HG03521 (cell line): ENCODE data around the gene FLII.
"Not testable (repeated sequence)": the region's sequence is repeated elsewhere in the genome, so short reads cannot be mapped to it uniquely, and the experiment has no call there.

Experiments
- ATAC-seq: cut with Tn5 transposase; IDR thresholded peaks from one replicate; pipeline ENCODE4 v1.9.1; 2021; ENCODE audit warnings: mild to moderate bottlenecking, moderate library complexity; ENCODE audit not compliant: unreplicated experiment

Gene FLII

DNA sequence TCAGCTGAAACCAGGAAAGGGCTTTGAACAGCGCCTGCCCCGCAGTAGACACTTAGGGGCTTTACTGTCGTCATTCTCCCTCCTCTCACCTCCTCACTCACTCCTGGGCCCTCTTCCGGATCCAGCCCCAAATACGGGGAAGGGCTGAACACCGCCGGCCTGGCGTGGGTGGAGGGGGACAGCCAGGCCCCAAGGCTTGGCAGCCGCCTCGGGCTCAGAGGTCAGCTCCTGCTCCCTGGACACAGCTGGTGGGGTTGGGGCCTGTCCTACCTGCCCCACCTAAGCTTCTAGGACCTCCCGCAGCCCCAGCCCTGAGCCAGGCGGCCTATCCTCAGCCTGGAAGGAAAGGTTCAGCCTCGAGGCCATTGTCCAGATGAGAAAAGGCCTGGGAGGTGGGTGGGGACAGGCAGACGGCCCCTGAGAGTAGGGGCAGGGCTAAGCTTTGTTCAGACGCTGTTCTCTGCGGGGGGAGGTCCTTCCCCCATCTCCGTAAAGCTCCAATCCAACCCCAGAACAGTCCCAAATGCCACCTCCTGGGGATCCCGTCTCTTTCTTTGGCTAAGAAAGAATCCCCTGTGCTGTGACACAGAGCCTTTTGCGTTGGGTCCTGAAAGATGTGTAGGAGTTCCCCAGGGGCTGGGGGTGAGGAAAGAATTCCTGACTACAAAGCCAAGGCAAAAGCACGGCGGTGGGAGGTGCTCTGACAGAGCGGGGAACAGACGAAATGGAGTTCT is 34.0 kb downstream of the FLII start:
- no peak for ATAC-seq

DNA sequence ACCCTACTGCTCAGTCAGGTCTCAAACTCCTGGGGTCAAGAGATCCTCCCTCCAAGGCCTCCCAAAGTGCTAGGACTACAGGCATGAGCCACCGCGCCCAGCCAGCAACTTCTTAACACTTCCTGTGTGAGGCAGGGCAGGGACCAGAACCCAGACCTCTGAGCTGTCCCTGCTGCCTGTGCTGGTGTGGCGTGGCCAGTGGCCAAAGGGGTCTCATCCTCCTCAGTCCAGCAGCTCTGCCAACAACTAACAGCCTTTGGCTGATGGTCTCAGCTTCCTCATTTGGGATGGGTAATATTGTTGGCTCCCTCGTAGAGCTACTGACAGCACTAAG is 34.5 kb downstream of the FLII start:
- no peak for ATAC-seq

DNA sequence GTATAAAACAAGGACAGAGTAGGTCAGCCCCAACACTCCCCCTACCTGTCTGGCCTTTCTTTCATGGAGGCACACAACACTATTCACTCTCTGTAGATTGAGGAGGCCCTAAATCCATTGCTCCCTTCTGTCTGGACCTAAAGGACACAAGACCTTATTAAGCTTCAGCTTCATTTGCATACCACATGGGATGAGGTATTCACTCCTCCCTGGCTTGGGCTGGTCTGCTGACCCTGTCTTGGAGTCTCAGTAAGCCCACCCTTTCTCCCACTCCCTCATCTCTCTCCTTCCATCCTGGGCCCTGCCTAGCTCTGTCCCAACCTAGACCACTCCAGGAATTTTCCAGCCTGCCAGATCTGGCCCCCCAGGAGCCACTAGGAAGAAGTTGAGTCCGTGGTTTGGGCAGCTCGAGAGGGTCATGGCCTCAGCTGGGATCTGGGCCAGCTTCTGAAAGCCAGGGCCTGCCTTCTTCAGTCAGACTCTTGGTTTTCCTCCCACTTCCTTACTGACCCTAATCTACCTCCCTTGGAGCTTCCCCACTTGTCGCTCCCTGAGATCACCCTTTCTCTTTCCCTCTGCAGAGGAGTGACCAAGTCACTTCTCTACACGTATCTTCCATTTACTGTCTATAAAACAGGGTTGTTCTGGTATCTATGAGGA is 39.7 kb downstream of the FLII start:
- no peak for ATAC-seq

DNA sequence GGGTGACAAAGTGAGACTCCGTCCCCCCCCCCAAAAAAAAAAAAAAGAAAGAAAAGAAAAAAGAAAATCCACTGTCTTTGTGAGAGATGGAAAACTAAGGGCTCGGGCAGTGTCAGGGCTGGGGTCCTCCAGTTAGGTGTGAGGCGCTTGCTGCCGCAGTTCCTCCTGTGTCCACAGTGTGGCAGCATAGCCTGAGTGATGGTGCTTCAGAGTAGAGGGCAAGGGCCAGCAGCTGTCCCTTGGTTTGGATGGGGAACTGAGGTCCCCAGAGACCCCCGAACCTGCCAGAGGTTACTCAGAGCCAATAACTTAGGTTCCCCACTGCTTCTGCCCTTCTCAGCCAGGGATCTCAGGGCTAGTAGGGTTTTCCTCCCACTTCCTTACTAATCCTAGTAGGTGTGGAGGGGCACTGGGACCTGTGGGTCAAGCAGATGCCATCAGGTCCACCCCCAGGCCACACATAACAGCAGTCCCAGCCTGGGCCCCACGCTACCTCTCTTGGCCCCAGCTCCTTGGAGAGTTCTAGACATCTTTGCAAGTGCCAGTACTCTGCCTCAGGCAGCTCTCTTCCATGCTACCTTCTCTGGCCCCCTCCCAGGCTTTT is 41.0 kb downstream of the FLII start:
- no peak for ATAC-seq

GRCh38 chr17:18216906-18217305 is 41.6 kb downstream of the FLII start:
- ATAC-seq: not testable (repeated sequence)

GRCh38 chr17:18213666-18214270 is 44.8 kb downstream of the FLII start:
- no peak for ATAC-seq

DNA sequence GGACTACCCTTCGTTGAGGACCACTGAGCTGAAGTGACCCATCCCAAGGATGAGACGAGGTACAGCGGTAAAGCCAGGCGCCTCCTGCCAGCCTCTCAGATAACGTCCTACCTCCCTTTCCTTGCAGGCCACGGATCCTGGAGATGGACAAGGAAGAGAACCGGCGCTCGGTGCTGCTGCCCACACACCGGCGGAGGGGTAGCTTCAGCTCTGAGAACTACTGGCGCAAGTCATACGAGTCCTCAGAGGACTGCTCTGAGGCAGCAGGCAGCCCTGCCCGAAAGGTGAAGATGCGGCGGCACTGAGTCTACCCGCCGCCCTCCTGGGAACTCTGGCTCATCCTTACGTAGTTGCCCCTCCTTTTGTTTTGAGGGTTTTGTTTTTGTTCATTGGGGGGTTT is 50.4 kb downstream of the FLII start:
- no peak for ATAC-seq

- no peak for ATAC-seq
Measured at GRCh38 chr17:18206962-18207361, 51.6 kb downstream of the FLII start.

DNA sequence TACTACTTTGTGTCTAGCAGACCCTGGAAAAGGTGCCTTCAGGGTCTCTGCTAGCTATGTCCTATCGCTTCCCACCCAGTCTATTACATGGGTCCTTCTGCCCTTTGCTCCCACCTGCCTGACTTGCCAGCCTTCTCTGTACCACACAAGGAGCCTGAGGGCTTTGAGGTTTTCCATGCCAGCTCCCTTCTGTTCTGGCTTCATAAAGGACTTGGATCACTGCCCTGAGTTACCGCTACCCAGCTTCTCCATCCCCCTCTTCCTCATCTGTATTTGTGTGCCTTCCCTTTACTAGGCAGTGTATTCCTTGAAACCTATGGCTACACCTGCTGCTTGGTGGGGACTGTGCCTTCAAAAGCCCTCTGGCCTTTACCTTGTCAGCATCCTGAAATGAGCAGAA is 52.7 kb downstream of the FLII start:
- ATAC-seq: no peak

- ATAC-seq: no peak
Measured at GRCh38 chr17:18203308-18203707, 55.2 kb downstream of the FLII start.

DNA sequence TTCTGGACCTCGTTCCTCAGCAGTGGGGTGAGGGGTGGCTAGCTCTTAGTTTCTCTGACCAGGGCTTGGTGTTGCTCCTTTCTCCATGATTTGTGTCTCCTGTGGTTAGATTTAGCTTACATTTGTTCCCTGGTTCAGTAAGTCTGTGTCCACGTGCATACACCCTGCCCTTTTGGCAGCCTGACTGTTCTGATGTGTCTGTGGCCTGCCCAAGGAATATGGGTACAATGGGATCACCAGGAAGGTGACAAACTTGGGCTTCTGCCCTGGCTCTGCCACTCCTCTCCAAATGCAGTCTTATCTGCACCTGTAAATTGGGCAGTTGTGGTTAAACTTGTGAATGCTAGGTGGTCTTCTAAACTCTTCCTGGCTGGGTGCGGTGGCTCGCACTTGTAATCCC is 57.4 kb downstream of the FLII start:
- no peak for ATAC-seq

DNA sequence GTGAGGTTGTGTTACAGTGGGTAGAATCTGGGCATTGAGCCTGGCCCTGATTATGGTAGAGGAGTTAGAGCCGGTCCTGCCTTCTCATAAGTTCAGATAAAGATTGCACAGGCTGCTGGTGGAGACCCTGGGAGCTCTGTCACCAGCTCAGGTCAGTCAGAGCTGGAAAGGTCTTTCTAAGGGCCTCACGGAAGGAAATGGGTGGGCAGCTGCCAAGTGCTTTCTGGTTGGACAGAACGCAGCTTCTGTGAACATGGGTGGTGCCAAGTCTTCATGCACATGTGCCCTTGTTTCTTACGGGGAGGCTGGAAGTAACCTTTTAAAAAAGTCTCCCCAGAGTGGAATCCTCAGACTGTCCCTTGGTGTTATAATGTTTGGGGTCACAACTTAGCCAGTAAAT is 60.0 kb downstream of the FLII start:
- no peak for ATAC-seq

GRCh38 chr17:18197535-18198194 is 60.9 kb downstream of the FLII start:
- ATAC-seq: no peak

DNA sequence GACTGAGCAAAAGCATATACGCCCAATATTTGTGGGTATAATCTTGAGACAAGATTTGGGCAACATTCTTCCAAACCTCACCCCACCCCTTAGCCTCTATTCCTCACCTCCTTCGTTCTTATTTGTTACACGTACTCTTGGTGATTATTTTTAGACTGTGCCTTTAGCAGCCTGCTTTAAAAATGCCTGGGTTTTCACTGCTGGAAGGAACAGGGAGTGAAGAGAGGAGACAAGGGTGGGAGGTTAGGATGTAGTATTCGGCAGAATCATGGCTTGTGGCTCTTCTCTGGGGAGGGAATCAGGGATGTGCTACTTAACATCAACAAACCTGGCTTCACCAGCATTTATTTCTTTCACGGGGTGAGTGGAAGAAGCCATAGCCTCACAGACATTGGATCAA is 63.3 kb downstream of the FLII start:
- no peak for ATAC-seq
